Gastroesophageal sphincter (tissue), 3 donors: ENCODE data around the gene SBDS.
"Not testable (repeated sequence)": the region's sequence is repeated elsewhere in the genome, so short reads cannot be mapped to it uniquely, and the experiment has no call there.

Experiments used
- CTCF ChIP-seq, 4 experiments: fragments of 200-600 bp in 2 of 4; fragments of 450-650 bp in 2 of 4; sonication (generic) in 1 of 4; IDR thresholded peaks; one replicate each; pipeline ENCODE4 v1.5.1; 2017 to 2019; ENCODE audit warnings: antibody characterized with exemption in 4 of 4, mild to moderate bottlenecking in 2 of 4, moderate library complexity in 2 of 4
- EP300 ChIP-seq: sonication (generic); formaldehyde crosslinking; IDR thresholded peaks from one replicate; pipeline ENCODE4 v1.6.1; 2017; ENCODE audit warnings: antibody characterized with exemption, mild to moderate bottlenecking

DNA sequence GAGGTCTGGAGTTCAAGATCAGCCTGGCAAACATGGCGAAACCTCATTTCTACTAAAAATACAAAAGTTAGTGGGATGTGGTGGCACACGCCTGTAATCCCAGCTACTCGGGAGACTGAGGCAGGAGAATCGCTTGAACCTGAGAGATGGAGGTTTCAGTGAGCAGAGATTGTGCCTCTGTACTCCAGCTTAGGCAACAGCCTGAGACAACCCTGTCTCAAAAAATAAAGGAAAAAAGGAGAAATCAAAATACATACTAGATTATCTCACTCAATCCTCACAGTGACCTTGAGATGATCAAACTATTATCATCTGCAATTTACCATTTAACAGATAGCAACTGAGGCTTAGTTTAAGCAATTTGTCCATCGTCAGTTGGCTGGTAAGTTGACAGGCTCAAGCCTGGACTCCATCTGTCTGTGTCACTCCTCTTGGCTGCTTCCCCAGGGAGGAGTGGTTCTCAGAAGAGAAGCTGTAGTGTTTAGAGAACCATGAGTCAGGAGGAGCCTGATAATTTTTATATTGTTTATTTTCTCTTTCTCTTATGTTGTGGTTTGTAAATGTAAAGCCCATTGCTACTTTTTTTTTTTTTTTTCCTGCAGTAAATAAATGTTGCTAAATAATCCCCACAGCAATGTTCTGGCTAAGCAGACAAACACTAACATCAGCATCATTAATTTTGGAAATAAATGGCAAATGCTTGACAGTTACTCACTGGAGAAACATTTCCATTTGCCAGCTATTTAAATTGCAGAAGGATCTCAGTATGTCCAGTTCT lies 47.6 kb upstream of the SBDS start:
- TF ChIP-seq CTCF (IDR thresholded peaks at IDR 0.05); EP300: not testable (repeated sequence)
